Measurements from ENCODE around the gene ASPG.

ASPG gene

DNA sequence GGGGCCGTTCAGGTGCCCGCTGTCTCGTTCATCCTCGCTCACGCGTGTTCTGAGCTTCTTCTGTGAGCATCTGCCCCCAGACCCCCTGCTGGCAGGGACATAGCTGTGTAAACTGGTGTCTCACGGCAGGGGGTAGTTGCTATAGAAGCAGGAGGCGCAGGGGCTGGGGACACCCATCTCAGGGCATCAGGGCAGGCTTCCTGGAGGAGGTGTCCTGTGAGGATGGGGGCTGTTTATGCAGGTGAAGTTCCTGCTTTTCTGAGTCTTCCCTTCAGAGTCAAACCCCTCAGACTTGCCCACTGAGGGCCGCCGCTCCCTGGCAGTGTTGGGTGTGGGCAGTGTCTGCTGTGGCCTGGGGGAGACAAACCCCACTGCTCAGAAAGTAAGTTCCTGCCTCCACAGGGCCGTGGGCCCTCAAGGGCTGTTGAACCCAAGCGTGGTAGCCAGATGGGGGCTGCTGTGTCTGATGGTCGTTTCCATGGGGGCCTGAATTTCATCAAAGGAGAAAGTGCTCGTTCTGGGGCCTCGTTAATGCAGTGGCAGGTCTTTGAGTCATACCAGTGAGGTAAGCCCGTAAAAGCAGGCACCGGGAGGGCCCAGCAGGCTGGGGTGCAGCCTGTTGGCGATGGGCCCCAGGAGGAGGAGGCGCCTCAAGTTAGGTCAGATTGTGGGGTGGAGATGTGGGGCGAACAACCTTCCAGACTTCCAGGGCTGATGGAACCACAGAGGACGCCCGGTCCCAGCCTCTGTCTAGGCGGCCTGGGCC is 76.3 kb downstream of the ASPG start:
- Mint-ChIP-seq H3K4me3 (no peak overlapping the region), H3K4me1 (no peaks in the 10 kb centered on the region), H3K36me3 (ENCODE audit: insufficient read depth) (no peaks in the 10 kb centered on the region), H3K27ac (ENCODE audit: low read depth) (no peak overlapping the region), H3K27me3 (no peaks in the 10 kb centered on the region), H3K9me3 (no peaks in the 10 kb centered on the region)
- no peak for ATAC-seq (replicated peaks; ENCODE audit: extremely low read depth, poor library complexity, severe bottlenecking)
- DNase-seq (ENCODE audit: low spot score in 2 of 2), result no peak

- H3K27ac Mint-ChIP-seq (ENCODE audit: low read depth), result no peak overlapping the region
- H3K36me3 Mint-ChIP-seq (ENCODE audit: insufficient read depth), result no peaks in the 10 kb centered on the region
- no peaks in the 10 kb centered on the region for H3K4me1 Mint-ChIP-seq
- no peak for ATAC-seq (replicated peaks; ENCODE audit: extremely low read depth, poor library complexity, severe bottlenecking)
- H3K4me3 Mint-ChIP-seq, result no peak overlapping the region
- DNase-seq (ENCODE audit: low spot score in 2 of 2), result no peak
- H3K27me3 Mint-ChIP-seq, result no peaks in the 10 kb centered on the region
- H3K9me3 Mint-ChIP-seq, result no peaks in the 10 kb centered on the region
Observed at GRCh38 chr14:104162495-104162894, 77.0 kb downstream of the ASPG start.

DNA sequence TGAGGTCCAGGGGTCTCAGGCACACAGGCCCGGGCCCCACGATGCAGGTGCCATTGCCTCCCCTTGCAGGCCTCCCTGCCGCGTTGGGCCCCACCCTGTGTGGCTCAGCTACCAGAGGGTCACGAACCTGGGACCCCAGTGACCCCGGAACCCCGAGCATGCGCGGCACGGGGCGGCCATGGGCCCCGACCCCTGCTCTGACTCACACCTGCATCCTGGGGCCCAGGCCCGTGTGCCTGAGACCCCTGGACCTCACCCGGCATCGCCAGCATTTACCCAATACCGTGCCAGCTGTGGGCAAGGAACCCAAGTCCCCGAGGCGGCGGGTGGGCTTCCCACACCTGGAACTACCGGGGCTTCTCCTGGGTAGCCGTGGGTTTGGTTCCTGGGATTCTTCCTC is 78.0 kb downstream of the ASPG start:
- DNase-seq (ENCODE audit: low spot score in 2 of 2) (no peak), ATAC-seq (replicated peaks; ENCODE audit: extremely low read depth, poor library complexity, severe bottlenecking) (no peak)
- H3K4me1 Mint-ChIP-seq, result no peaks in the 10 kb centered on the region
- no peaks in the 10 kb centered on the region for H3K27me3 Mint-ChIP-seq
- H3K27ac Mint-ChIP-seq (ENCODE audit: low read depth), result no peak overlapping the region
- H3K36me3 Mint-ChIP-seq (ENCODE audit: insufficient read depth), result no peaks in the 10 kb centered on the region
- no peak overlapping the region for H3K4me3 Mint-ChIP-seq
- H3K9me3 Mint-ChIP-seq, result no peaks in the 10 kb centered on the region

DNA sequence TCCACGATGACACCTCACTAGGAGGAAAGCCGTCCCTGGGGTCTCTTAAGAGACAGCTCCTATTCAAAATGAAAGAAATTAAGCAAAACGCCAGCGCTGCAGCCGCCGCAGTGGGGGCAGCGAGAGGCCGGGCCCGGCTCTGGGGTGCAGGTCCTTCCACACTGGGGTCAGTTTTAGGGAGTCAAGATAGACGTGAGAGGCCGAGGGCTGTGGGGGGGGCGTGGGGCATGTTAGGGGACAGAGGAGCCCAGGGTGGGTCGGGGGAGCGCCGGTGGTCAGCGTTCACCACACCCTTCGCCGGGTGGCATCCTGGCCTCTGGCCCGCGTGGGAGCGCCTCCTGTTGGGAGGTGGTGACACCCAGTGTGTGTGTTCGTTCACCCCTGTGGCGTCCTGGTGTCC is 78.5 kb downstream of the ASPG start:
- ATAC-seq (replicated peaks; ENCODE audit: extremely low read depth, poor library complexity, severe bottlenecking), result no peak

GRCh38 chr14:104164512-104164911 is 79.0 kb downstream of the ASPG start:
- ATAC-seq (replicated peaks; ENCODE audit: extremely low read depth, poor library complexity, severe bottlenecking) (no peak), DNase-seq (ENCODE audit: low spot score in 2 of 2) (no peak)
- H3K27ac Mint-ChIP-seq (ENCODE audit: low read depth), result no peak overlapping the region
- H3K27me3 Mint-ChIP-seq, result no peaks in the 10 kb centered on the region
- H3K4me1 Mint-ChIP-seq, result no peaks in the 10 kb centered on the region
- H3K9me3 Mint-ChIP-seq, result no peaks in the 10 kb centered on the region
- H3K36me3 Mint-ChIP-seq (ENCODE audit: insufficient read depth), result no peaks in the 10 kb centered on the region
- no peak overlapping the region for H3K4me3 Mint-ChIP-seq

More for the DNA sequence above, 78.5 kb downstream of the ASPG start:
- no peaks in the 10 kb centered on the region for H3K27me3 Mint-ChIP-seq
- no peaks in the 10 kb centered on the region for H3K4me1 Mint-ChIP-seq
- H3K27ac Mint-ChIP-seq (ENCODE audit: low read depth), result no peak overlapping the region
- H3K9me3 Mint-ChIP-seq, result no peaks in the 10 kb centered on the region
- DNase-seq (ENCODE audit: low spot score in 2 of 2), result no peak
- no peaks in the 10 kb centered on the region for H3K36me3 Mint-ChIP-seq (ENCODE audit: insufficient read depth)
- H3K4me3 Mint-ChIP-seq, result no peak overlapping the region
